Upper lobe of right lung (tissue), 1 donor: Measurements from ENCODE around the gene MGRN1. TPM values are rescaled to one million over a fixed set of nuclear protein-coding genes. Genes with fewer than 3 reads are reported as not detected.

Source experiments
- ATAC-seq: fragments of 200-7000 bp; cut with Tn5 transposase; one replicate; pipeline ENCODE4 v1.9.1; 2020; ENCODE audit warnings: mild to moderate bottlenecking, moderate library complexity
- DNase-seq: peaks from one replicate; pipeline ENCODE4 v3.0.0-alpha.2; 2020
- H3K27ac ChIP-seq: fragments of 200-600 bp; one replicate; pipeline ENCODE4 v1.8.0; 2022
- H3K27me3 ChIP-seq: fragments of 200-600 bp; one replicate; pipeline ENCODE4 v1.8.0; 2022; ENCODE audit warnings: mild to moderate bottlenecking
- H3K36me3 ChIP-seq: fragments of 200-600 bp; one replicate; pipeline ENCODE4 v1.8.0; 2022
- H3K4me1 ChIP-seq: fragments of 200-600 bp; one replicate; pipeline ENCODE4 v1.8.0; 2022
- H3K4me3 ChIP-seq: fragments of 200-600 bp; one replicate; pipeline ENCODE4 v1.8.0; 2022; ENCODE audit warnings: mild to moderate bottlenecking
- H3K9me3 ChIP-seq: fragments of 200-600 bp; one replicate; pipeline ENCODE4 v1.8.0; 2022
- CTCF ChIP-seq: fragments of 200-600 bp; IDR thresholded peaks from one replicate; pipeline ENCODE4 v1.8.0; 2022; ENCODE audit warnings: antibody characterized with exemption
- intact Hi-C: fragments of 100-400 bp; cut with DNase I; formaldehyde crosslinking; loops from one replicate; pipeline ENCODE4 v1.11.0; 2022
- total RNA-seq: library from RNA; stranded (reverse); fragmentation: NEBNext Ultra II Directional; extraction: Animal tissue kit (Norgen Biotek cat#: 25700); gene quantifications from one replicate; pipeline ENCODE4 v1.2.1, GENCODE V29; 2021
- donor health status: DM: no; HTN: yes; CAD: no; lungs with severe emphysema.

The MGRN1 gene
- total RNA-seq, 1 donor from 2014 or later: 81.3 TPM

GRCh38 chr16:4694642-4695451 lies 70.2 kb downstream of the MGRN1 start:
- peak; percentile 68 for DNase-seq
- H3K4me1 ChIP-seq: peaks cover 17% of the 10 kb centered on the region
- no peak for ATAC-seq
- intact Hi-C loops: no loop called here
- no peaks in the 10 kb centered on the region for H3K9me3 ChIP-seq
- no peaks in the 10 kb centered on the region for H3K27me3 ChIP-seq
- H3K27ac ChIP-seq: peak overlapping the region; percentile 42
- peak overlapping the region; percentile 87 for H3K4me3 ChIP-seq
- peaks cover 40% of the 10 kb centered on the region for H3K36me3 ChIP-seq
- TF ChIP-seq CTCF: peak; percentile 6

GRCh38 chr16:4695473-4696171 lies 71.0 kb downstream of the MGRN1 start:
- intact Hi-C loops: no loop called here
- Histone ChIP-seq H3K27ac (no peak overlapping the region), H3K36me3 (peaks cover 48% of the 10 kb centered on the region)

GRCh38 chr16:4696172-4696904 lies 71.7 kb downstream of the MGRN1 start:
- peaks cover 55% of the 10 kb centered on the region for H3K36me3 ChIP-seq
- no peak overlapping the region for H3K27ac ChIP-seq
- DNase-seq: peak; percentile 63
- H3K27me3 ChIP-seq: no peaks in the 10 kb centered on the region
- intact Hi-C loops: no loop called here
- H3K4me1 ChIP-seq: peaks cover 17% of the 10 kb centered on the region
- no peaks in the 10 kb centered on the region for H3K9me3 ChIP-seq
- no peak for TF ChIP-seq CTCF
- no peak for ATAC-seq
- no peak overlapping the region for H3K4me3 ChIP-seq

More at GRCh38 chr16:4695473-4696171, 71.0 kb downstream of the MGRN1 start:
- Histone ChIP-seq H3K4me1 (peaks cover 17% of the 10 kb centered on the region), H3K4me3 (no peak overlapping the region), H3K27me3 (no peaks in the 10 kb centered on the region), H3K9me3 (no peaks in the 10 kb centered on the region)
- no peak for TF ChIP-seq CTCF
- DNase-seq (no peak), ATAC-seq (no peak)

GRCh38 chr16:4696905-4697847 lies 72.5 kb downstream of the MGRN1 start:
- DNase-seq (no peak), ATAC-seq (no peak)
- H3K27ac ChIP-seq: no peak overlapping the region
- no peaks in the 10 kb centered on the region for H3K27me3 ChIP-seq
- no peak overlapping the region for H3K4me3 ChIP-seq
- peaks cover 62% of the 10 kb centered on the region for H3K36me3 ChIP-seq
- H3K4me1 ChIP-seq: peaks cover 17% of the 10 kb centered on the region
- TF ChIP-seq CTCF: no peak
- H3K9me3 ChIP-seq: no peaks in the 10 kb centered on the region
- intact Hi-C loops: no loop called here

GRCh38 chr16:4697848-4698291 lies 73.2 kb downstream of the MGRN1 start:
- H3K27ac ChIP-seq: no peak overlapping the region
- no peaks in the 10 kb centered on the region for H3K27me3 ChIP-seq
- H3K9me3 ChIP-seq: no peaks in the 10 kb centered on the region
- DNase-seq (no peak), ATAC-seq (no peak)
- intact Hi-C loops: no loop called here
- H3K4me3 ChIP-seq: no peak overlapping the region
- TF ChIP-seq CTCF: no peak
- peaks cover 62% of the 10 kb centered on the region for H3K36me3 ChIP-seq
- H3K4me1 ChIP-seq: peaks cover 10% of the 10 kb centered on the region
